NB4 (cell line): Measurements from ENCODE around the gene INPP5D.

Experiments
- CTCF ChIP-seq: IDR thresholded peaks from one replicate; pipeline ENCODE4 v1.5.1; 2012; ENCODE audit warnings: low read depth, low read length
- MAX ChIP-seq: IDR thresholded peaks from 2 replicates; pipeline ENCODE4 v1.6.1; 2011; ENCODE audit warnings: low read depth, low read length
- MYC ChIP-seq: IDR thresholded peaks from 2 replicates; pipeline ENCODE4 v1.6.1; 2011; ENCODE audit warnings: low read depth, low read length
- POLR2A ChIP-seq: IDR thresholded peaks from 2 replicates; pipeline ENCODE4 v1.6.1; 2011; ENCODE audit warnings: mild to moderate bottlenecking; ENCODE audit not compliant: insufficient read length; ENCODE audit errors: extremely low read depth

- TF ChIP-seq CTCF = no peak
- peak; percentile 11 for TF ChIP-seq POLR2A
- TF ChIP-seq MAX = no peak
- no peak for TF ChIP-seq MYC
These were observed 128.9 kb downstream of the INPP5D start for GRCh38 chr2:233189025-233189424.
